GM12864 (cell line): ENCODE data around the gene UBE2O.

ENCODE experiments used
- DNase-seq: peaks from one replicate; pipeline ENCODE4 v3.0.0-alpha.2; 2011; ENCODE audit warnings: low read depth
- H3K4me3 ChIP-seq: 2 replicates; pipeline ENCODE4 v1.5.1; 2011; ENCODE audit warnings: mild to moderate bottlenecking, low read depth, low read length, control low read depth
- TF ChIP-seq, protein P1 (sequence below): IDR thresholded peaks from 2 replicates; pipeline ENCODE4 v1.5.1; 2011; ENCODE audit warnings: low read depth, mild to moderate bottlenecking, moderate library complexity, low read length, control low read depth, inconsistent platforms; ENCODE audit errors: missing control alignments

The UBE2O gene

GRCh38 chr17:76437467-76438402, 15.2 kb downstream of the UBE2O start:
- DNase-seq, result no peak
- TF ChIP-seq, protein P1, sequence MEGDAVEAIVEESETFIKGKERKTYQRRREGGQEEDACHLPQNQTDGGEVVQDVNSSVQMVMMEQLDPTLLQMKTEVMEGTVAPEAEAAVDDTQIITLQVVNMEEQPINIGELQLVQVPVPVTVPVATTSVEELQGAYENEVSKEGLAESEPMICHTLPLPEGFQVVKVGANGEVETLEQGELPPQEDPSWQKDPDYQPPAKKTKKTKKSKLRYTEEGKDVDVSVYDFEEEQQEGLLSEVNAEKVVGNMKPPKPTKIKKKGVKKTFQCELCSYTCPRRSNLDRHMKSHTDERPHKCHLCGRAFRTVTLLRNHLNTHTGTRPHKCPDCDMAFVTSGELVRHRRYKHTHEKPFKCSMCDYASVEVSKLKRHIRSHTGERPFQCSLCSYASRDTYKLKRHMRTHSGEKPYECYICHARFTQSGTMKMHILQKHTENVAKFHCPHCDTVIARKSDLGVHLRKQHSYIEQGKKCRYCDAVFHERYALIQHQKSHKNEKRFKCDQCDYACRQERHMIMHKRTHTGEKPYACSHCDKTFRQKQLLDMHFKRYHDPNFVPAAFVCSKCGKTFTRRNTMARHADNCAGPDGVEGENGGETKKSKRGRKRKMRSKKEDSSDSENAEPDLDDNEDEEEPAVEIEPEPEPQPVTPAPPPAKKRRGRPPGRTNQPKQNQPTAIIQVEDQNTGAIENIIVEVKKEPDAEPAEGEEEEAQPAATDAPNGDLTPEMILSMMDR, result no peak
- H3K4me3 ChIP-seq, result no peak overlapping the region

DNA sequence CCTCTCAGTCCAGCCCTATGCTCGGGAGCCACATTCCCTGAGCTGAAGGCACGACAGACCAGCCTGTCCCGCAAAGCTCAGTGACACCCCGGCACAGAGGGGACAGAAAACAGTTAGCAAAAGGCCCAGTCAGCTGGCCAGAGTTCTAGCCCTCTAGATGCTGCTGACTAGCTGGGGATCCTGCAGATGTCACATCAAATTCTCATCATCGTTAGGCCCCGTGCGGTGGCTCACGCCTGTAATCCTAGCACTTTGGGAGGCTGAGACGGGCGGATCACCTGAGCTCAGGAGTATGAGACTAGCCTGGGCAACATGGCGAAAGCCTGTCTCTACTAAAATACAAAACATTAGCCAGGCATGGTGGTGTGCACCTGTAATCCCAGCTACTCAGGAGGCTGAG, 17.2 kb downstream of the UBE2O start:
- DNase-seq, result no peak
- H3K4me3 ChIP-seq, result no peak overlapping the region
- TF ChIP-seq, protein P1, result no peak

DNA sequence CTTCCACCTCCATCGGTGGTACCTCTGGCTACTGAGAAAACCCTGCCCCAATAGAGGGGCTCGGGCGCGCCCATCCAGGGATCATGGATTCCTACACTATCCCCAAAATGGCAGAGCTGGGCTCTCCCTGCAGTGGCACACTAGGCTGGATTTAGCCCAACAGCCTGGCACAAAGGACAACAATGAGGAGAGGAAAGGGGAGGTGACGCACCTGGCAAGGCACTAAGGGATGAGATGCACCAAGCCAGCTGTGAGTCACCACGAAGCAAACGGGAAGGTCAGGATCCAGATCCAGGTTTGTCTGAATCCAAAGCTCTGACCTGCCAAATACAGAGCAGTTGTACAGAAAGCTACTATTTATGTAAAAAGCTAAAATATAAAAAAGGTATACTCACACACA, 18.1 kb downstream of the UBE2O start:
- TF ChIP-seq, protein P1, result no peak
- H3K4me3 ChIP-seq, result no peak overlapping the region
- DNase-seq, result no peak

DNA sequence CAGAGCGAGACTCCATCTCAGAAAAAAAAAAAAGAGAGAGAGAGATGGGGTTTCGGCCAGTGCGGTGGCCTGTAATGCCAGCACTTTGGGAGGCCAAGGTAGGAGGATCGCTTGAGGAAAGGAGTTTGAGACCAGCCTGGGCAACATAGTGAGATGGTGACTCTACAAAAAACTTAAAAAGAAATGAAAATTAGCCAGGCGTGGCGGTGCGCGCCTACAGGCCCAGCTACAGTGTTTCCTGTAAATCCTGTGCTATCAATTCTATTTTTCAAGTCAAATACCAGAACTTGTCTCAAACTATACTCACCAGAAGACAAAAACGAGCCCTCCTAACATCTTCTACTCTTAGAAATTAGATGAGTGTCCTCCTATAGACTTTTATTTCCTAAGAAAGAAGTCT, 19.3 kb downstream of the UBE2O start:
- H3K4me3 ChIP-seq, result no peak overlapping the region
- TF ChIP-seq, protein P1, result no peak
- DNase-seq, result no peak

- DNase-seq, result no peak
- TF ChIP-seq, protein P1, result peak; percentile 72
- H3K4me3 ChIP-seq, result no peak overlapping the region
Measured at GRCh38 chr17:76432712-76433336, 20.1 kb downstream of the UBE2O start.

DNA sequence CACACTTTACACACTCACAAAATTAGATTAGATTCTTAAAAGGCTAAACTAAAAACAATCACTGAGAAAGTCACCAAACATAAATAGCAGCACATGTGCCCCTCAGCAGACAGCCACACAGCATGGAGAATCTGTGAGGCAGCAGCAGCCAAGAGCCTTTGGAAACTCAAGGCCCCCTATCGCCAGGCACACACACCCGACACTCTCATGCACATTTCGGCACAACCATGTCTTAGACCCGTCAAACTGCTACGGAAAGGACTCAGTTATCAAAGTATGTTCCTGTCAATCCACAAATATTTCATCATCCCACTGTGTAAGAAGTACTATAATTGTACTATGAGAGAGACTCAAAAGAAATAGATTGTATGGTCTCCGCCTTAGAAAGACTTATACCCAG, 20.9 kb downstream of the UBE2O start:
- DNase-seq, result no peak
- H3K4me3 ChIP-seq, result no peak overlapping the region
- TF ChIP-seq, protein P1, result no peak

DNA sequence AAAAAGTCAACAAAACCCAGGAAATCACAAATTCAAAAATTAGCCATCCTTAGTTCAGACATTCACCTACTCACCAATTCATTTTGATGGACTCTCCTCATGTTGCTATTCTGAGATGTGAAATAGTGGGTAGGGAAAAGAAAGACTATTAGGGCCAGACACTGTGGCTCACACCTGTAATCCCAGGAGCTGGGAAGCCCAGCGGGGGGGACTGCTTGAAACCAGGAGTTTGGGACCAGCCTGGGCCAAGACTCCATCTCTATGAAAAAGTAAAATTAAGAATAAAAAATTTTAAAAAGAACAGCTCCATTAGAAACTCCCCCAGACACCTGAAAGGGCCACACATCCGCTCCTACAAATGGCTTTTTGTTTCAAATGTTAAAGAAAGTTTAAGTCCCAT, 21.4 kb downstream of the UBE2O start:
- H3K4me3 ChIP-seq, result no peak overlapping the region
- TF ChIP-seq, protein P1, result no peak
- no peak for DNase-seq
